ENCODE measurements around the gene SZRD1. TPM values are rescaled to one million over a fixed set of nuclear protein-coding genes. Genes with fewer than 3 reads are reported as not detected.
"Not testable (repeated sequence)": the region's sequence is repeated elsewhere in the genome, so short reads cannot be mapped to it uniquely, and the experiment has no call there.

Gene SZRD1
- total RNA-seq, 1 donor: 83.1 TPM

GRCh38 chr1:16351994-16352841, 14.8 kb upstream of the SZRD1 start, which contains the start of gene FBXO42:
TSS of gene FBXO42 (minus strand) at chr1:16352480. CDS start at chr1:16315418, 37,062 bp downstream.
- Histone ChIP-seq H3K4me3 (ENCODE audit: low read length) (peak within 1 kb of the TSS; percentile 92), H3K27me3 (ENCODE audit: insufficient read depth, low read length) (no peaks in the 10 kb centered on the region), H3K9me3 (ENCODE audit: low read depth, low read length) (no peaks in the 10 kb centered on the region), H3K4me1 (ENCODE audit: insufficient read depth, low read length) (peaks cover 35% of the 10 kb centered on the region)

GRCh38 chr1:16352842-16353535, 14.1 kb upstream of the SZRD1 start:
- no peaks in the 10 kb centered on the region for H3K27me3 ChIP-seq (ENCODE audit: insufficient read depth, low read length)
- H3K9me3 ChIP-seq (ENCODE audit: low read depth, low read length): no peaks in the 10 kb centered on the region
- H3K4me1 ChIP-seq (ENCODE audit: insufficient read depth, low read length): peaks cover 35% of the 10 kb centered on the region
- H3K4me3 ChIP-seq (ENCODE audit: low read length): peak overlapping the region; percentile 92

- Histone ChIP-seq H3K4me3 (ENCODE audit: low read length) (no peak overlapping the region), H3K4me1 (ENCODE audit: insufficient read depth, low read length) (peaks cover 28% of the 10 kb centered on the region), H3K9me3 (ENCODE audit: low read depth, low read length) (no peaks in the 10 kb centered on the region), H3K27me3 (ENCODE audit: insufficient read depth, low read length) (no peaks in the 10 kb centered on the region)
Observed at GRCh38 chr1:16354619-16355018, 12.4 kb upstream of the SZRD1 start.

- Histone ChIP-seq H3K4me1 (ENCODE audit: insufficient read depth, low read length) (peaks cover 12% of the 10 kb centered on the region), H3K27me3 (ENCODE audit: insufficient read depth, low read length) (no peaks in the 10 kb centered on the region), H3K9me3 (ENCODE audit: low read depth, low read length) (no peaks in the 10 kb centered on the region), H3K4me3 (ENCODE audit: low read length) (no peak overlapping the region)
Observed at GRCh38 chr1:16356867-16357266, 10.2 kb upstream of the SZRD1 start.

GRCh38 chr1:16365146-16365498, 1.9 kb upstream of the SZRD1 start:
- peaks cover 56% of the 10 kb centered on the region for H3K4me1 ChIP-seq (ENCODE audit: insufficient read depth, low read length)
- not testable (repeated sequence) for H3K9me3 ChIP-seq (ENCODE audit: low read depth, low read length); H3K4me3 ChIP-seq (ENCODE audit: low read length); H3K27me3 ChIP-seq (ENCODE audit: insufficient read depth, low read length)

GRCh38 chr1:16367258-16367967, 371 bp downstream of the SZRD1 start:
- no peaks in the 10 kb centered on the region for H3K27me3 ChIP-seq (ENCODE audit: insufficient read depth, low read length)
- H3K4me1 ChIP-seq (ENCODE audit: insufficient read depth, low read length): peaks cover 78% of the 10 kb centered on the region
- peak overlapping the region; percentile 85 for H3K4me3 ChIP-seq (ENCODE audit: low read length)
- H3K9me3 ChIP-seq (ENCODE audit: low read depth, low read length): no peaks in the 10 kb centered on the region

GRCh38 chr1:16367968-16368890, 1.2 kb downstream of the SZRD1 start:
- Histone ChIP-seq H3K4me1 (ENCODE audit: insufficient read depth, low read length) (peaks cover 84% of the 10 kb centered on the region), H3K27me3 (ENCODE audit: insufficient read depth, low read length) (no peaks in the 10 kb centered on the region), H3K4me3 (ENCODE audit: low read length) (peak overlapping the region; percentile 85)

GRCh38 chr1:16369821-16370220, 2.8 kb downstream of the SZRD1 start:
- H3K9me3 ChIP-seq (ENCODE audit: low read depth, low read length): no peaks in the 10 kb centered on the region
- no peaks in the 10 kb centered on the region for H3K27me3 ChIP-seq (ENCODE audit: insufficient read depth, low read length)
- no peak overlapping the region for H3K4me3 ChIP-seq (ENCODE audit: low read length)
- peaks cover 82% of the 10 kb centered on the region for H3K4me1 ChIP-seq (ENCODE audit: insufficient read depth, low read length)

More at GRCh38 chr1:16367968-16368890, 1.2 kb downstream of the SZRD1 start:
- no peaks in the 10 kb centered on the region for H3K9me3 ChIP-seq (ENCODE audit: low read depth, low read length)

- peaks cover 80% of the 10 kb centered on the region for H3K4me1 ChIP-seq (ENCODE audit: insufficient read depth, low read length)
Observed at GRCh38 chr1:16371725-16372124, 4.7 kb downstream of the SZRD1 start.

GRCh38 chr1:16372535-16373285, 5.7 kb downstream of the SZRD1 start:
- H3K9me3 ChIP-seq (ENCODE audit: low read depth, low read length): no peaks in the 10 kb centered on the region
- peaks cover 84% of the 10 kb centered on the region for H3K4me1 ChIP-seq (ENCODE audit: insufficient read depth, low read length)
- no peaks in the 10 kb centered on the region for H3K27me3 ChIP-seq (ENCODE audit: insufficient read depth, low read length)
- H3K4me3 ChIP-seq (ENCODE audit: low read length): no peak overlapping the region

More at GRCh38 chr1:16371725-16372124, 4.7 kb downstream of the SZRD1 start:
- no peak overlapping the region for H3K4me3 ChIP-seq (ENCODE audit: low read length)
- no peaks in the 10 kb centered on the region for H3K9me3 ChIP-seq (ENCODE audit: low read depth, low read length)
- H3K27me3 ChIP-seq (ENCODE audit: insufficient read depth, low read length): no peaks in the 10 kb centered on the region

GRCh38 chr1:16374266-16374665, 7.2 kb downstream of the SZRD1 start:
- Histone ChIP-seq H3K9me3 (ENCODE audit: low read depth, low read length) (no peaks in the 10 kb centered on the region), H3K4me3 (ENCODE audit: low read length) (no peak overlapping the region), H3K27me3 (ENCODE audit: insufficient read depth, low read length) (no peaks in the 10 kb centered on the region), H3K4me1 (ENCODE audit: insufficient read depth, low read length) (peaks cover 68% of the 10 kb centered on the region)

- no peaks in the 10 kb centered on the region for H3K27me3 ChIP-seq (ENCODE audit: insufficient read depth, low read length)
- no peak overlapping the region for H3K4me3 ChIP-seq (ENCODE audit: low read length)
- peaks cover 54% of the 10 kb centered on the region for H3K4me1 ChIP-seq (ENCODE audit: insufficient read depth, low read length)
- H3K9me3 ChIP-seq (ENCODE audit: low read depth, low read length): no peaks in the 10 kb centered on the region
Observed at GRCh38 chr1:16375521-16376340, 8.7 kb downstream of the SZRD1 start.

GRCh38 chr1:16376971-16377370, 9.9 kb downstream of the SZRD1 start:
- H3K4me1 ChIP-seq (ENCODE audit: insufficient read depth, low read length): peaks cover 42% of the 10 kb centered on the region
- H3K9me3 ChIP-seq (ENCODE audit: low read depth, low read length): no peaks in the 10 kb centered on the region
- H3K4me3 ChIP-seq (ENCODE audit: low read length): no peak overlapping the region
- no peaks in the 10 kb centered on the region for H3K27me3 ChIP-seq (ENCODE audit: insufficient read depth, low read length)
